HG03095 (cell line): ENCODE measurements around the gene CEP128.

Experiments
- ATAC-seq: cut with Tn5 transposase; IDR thresholded peaks from one replicate; pipeline ENCODE4 v1.9.1; 2021; ENCODE audit warnings: moderate library complexity; ENCODE audit not compliant: unreplicated experiment

The CEP128 gene

DNA sequence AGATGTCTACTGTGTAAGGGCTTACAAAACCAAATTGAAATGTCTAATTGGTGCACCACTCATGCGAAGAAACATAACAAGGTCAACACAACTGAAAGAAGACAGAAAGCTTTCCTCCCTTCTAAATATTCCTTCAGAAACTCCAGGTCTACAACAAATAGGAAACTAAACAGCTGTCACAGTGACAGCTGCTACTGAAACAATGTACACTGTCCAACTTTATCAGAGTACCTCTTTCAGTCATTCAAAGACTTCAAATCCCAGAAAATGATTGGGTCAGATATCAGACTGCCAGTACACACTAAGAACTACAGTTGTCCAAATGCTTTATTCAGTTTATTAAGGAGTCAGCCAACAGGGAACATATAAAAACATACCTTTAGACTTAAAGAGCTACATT, 35.2 kb downstream of the CEP128 start:
- ATAC-seq, result no peak

DNA sequence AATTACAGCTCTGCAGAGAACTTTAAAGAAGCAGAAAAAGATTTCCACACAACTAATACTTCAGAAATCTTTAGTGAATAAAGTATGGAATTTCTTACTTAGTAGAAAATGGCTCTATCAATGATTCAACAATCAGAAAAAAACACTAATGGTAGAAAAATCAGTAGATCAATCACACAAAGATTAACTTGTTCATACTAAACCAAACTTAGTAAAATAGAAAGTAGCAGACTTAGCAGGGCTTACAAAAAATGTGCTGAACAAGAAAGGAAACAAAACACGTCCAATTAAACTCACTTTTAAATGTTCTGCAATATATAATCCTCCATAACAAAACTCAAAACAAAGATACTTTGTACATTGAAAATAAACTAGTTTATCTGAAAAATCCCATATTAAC, 38.9 kb downstream of the CEP128 start:
- ATAC-seq, result no peak

DNA sequence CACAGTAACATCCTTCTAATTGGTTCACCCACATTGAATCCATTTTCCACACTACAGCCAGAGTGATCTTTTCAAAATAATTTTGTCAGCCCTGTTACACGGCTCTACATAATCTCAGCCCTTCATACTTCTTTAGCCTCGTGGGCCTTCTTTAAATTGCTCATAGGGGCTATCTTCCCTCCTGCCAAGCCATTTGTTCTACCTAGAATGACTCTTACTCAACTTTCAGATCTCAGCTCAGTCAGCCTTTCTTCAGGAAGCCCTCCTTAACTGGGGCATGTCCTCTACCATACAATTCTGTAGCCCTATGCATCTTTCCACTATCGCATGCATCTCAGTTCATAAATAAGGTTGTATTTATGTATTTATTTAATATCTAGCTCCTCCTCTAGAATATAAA, 39.7 kb downstream of the CEP128 start:
- no peak for ATAC-seq

DNA sequence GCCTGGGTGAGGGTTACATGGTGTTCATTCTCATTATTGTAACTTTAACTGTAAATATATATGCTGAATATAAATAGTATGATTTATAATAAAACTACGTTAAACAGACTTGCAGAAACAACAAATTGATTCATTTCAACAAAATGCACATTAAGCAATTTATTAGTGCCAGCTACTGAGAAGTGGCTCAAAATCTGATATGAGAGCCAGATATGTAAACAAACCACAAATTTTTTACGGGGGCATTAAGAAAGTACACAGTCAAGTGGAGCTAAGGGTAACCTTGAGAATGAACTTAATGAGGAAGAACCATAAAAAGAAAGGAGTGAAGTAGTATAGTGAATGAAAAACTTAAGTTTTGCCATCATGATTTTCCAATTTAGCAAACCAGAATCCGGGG, 40.3 kb downstream of the CEP128 start:
- no peak for ATAC-seq

DNA sequence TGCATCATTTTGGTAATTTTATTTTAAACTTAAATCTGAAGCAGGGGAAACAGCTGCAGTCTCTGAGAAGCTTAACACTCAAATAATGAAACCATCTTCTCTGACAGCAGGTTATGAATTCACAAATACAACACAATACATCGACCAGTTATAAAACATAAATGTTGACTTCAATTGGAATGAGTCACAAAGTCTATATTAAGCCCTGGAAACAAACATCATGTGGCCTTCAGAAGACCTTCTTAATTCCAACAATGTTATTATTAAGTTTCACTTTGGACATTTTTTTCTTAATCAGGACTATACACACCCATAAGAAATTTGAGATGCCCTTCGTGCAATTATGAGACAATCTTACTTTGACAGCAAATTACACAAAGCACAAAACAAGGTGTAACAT, 68.9 kb downstream of the CEP128 start:
- no peak for ATAC-seq

DNA sequence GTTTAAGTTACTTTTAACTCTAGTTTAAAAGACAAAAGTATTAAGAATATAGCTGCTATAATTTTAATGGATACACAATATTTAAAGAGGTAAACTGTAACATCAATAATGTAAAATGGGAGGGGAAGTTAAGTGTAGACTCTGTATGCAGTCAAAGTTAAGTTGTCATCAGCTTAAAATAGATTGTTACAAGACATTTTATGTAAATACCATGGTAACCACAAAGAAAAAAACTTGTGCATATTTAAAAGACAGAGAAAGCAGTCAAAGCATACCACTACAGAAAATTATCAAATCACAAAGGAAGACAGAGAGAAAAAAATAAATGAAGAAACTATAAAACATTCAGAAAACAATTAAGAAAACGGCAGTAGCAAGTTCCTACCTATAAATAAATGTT, 73.3 kb downstream of the CEP128 start:
- ATAC-seq, result no peak

DNA sequence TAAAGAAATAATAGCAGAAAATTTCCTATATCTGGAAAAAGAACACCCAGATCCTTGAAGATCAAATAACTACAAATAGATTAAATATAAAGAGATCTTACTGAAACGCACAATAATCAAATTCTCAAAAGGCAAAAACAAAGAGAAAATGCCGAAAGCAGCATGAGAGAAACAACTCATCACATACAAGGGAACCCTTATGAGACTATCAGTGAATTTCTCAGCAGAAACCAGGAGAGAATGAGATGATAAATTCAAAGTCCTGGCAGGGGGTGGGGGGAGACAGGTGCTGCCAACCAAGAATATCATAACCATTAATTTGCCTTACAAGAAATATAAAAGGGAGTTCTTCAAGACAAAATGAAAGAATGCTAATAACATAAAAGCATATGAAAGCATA, 73.7 kb downstream of the CEP128 start:
- ATAC-seq, result no peak

DNA sequence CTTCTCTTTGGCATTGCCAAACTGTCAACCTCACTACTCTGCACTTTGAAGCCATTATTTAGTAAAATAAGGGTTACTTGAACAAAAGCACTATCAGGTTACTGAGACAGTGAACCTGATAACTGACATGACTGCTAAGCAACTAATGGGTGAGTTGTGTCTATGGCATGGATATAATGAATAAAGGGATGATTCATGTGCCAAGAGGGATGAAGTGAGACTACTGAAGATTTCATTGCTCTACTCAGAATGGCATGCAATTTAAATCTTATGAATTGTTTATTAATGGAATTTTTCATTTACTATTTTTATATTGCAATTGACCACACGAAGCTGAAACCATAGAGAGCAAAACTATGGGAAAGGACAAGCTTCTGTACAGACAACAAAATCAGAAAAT, 74.4 kb downstream of the CEP128 start:
- ATAC-seq, result no peak

DNA sequence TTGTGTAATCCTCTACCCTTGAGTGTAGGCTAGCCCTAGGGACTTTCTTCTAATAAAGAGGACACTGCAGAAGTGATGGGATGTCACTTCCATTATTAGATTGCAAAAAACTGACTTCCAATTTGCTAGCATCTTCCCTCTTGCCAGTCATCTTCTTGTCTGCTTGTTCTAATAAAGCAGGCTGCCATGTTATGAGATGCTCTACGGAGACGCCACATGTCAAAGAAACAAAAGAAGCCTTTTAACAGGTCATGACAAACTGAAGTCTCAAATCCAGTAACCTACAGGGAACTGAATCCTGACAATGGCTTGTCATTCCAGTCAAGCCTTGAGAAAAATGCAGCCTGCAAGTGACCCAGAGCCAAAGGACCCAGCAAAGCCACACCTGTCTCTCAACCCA, 76.0 kb downstream of the CEP128 start:
- no peak for ATAC-seq

DNA sequence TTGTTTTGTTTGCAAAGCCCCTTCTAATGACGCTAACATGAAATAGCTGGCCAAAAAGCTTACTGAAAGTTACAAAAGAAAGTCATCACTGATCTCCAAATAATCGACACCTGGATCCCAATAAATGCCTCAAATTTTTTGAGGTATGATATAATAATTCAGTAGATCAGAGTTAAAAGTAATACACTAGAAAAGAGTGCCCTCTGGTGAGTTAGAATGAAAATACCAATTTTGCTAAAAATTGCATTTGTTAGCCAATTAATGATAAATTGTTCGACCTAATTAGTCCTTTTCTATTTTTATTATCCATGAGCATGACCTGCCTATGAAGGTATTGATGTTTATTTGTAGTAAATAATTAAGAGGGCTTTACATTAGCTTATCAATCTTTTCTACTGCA, 78.6 kb downstream of the CEP128 start:
- no peak for ATAC-seq

DNA sequence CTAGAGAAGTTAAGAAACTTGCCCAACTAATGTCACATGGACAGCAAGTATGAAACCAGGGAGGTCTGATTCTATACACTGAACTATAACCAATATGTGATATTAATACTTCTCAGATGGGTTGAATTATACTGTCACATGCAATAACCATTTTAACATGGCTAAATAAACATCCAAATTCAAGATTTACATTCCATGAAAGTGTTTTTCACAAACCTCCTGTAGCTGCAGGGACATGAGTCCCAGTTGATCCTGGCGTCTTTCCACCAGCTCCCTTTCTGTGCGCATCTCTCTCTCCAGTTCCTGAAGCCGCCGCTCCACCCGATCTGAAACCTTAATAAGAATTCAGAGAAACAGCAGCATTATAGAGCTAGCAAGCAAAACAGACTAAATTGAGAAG, 79.0 kb downstream of the CEP128 start:
- ATAC-seq, result no peak

DNA sequence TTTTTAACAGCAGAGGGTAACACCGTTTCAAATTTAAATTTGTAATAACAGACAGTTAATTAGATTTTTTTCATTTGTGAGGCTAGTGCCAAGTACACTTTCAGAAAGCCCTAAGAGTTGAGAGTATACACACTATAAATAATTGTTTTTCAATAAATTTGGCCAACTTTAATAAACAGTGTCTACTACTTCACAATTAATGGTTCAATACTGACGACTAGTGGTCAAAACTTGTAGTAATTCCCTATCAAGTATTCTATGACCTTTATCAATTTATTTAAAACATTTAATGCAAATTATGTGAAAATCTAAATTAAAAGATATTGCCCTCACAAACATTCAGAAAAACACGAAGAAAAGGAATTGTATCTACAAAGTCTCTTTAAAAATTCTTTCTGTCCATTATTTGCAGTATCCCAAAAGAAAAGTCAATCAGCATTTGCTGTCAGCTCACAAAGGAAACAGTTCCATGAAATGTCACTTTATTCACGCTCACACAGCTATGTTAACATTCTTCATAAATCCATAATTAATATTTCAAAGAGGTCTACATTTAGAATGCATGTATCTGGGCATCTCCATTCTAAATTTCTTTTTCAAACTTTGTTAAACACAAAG, 91.2 kb downstream of the CEP128 start:
- no peak for ATAC-seq

DNA sequence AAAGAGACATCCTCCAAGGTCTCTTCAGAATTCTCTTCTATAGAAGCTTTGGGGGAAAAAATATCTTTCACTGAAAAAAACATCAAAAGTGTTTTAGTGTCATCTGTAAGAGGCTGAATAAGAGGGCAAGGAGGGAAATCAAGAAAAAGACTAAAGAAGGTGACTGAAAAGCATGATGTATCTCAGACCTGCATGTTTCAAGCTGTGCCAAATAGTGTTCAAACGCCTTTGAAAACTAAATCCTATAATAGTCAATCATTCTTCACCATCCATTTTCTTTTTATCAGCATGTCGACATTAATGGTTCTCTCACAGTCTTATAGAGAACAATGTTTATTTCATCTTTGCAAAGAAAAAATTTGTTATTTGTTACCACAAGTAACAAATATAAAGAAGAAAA, 94.5 kb downstream of the CEP128 start:
- no peak for ATAC-seq

DNA sequence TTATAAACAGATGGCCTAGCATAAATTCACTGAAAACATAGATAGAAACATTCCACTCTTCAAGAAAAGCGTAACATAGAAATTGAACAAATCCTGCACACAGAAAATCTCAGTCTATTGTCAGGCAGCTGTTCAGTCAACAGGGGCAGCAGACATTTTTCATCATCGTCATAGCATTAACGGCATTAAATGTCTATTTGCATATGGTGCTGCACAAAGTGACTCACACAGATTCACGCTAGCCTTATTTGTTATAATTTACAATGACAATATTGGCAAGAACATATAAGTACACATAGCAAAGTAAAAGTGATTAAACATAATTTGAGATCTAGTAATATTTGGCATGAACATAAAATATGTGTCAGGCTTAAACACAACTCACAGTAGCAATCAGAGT, 95.7 kb downstream of the CEP128 start:
- ATAC-seq, result no peak

DNA sequence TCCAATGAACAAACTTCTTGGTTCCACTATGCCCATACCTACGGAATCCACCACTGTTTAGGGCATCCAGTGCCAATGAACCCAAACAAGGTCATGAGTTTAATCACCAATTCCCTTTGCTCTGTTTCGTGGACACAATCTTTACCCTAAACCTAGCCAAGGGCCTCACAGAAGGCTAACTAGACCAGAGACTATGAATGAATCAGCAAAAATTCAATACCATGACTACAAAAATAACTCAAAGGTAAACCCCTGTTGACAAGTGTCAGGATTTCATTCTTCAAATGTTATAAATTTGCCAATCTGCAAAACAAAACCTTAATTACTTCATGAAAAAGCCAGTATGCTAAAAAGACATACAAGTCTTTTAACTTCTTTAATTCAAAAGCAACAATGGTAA, 96.7 kb downstream of the CEP128 start:
- no peak for ATAC-seq

DNA sequence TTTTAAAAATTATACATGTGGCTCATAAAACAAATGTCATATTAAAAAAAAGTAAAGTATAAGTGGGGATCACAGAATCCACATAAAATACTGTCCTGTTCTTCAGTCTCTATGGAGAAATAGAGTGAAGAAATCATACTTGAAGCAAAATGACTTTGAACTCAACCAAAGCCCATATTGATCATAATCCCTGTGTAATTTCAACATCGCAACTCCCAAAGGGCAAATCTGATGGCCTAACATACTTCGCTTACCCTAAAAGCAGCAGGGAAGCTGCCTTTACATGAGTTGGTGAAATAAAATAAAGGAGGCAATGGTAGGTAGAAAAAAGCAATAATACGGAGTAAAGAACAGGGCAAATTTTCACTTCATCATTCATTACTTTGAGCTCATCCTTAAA, 101.8 kb downstream of the CEP128 start:
- no peak for ATAC-seq

DNA sequence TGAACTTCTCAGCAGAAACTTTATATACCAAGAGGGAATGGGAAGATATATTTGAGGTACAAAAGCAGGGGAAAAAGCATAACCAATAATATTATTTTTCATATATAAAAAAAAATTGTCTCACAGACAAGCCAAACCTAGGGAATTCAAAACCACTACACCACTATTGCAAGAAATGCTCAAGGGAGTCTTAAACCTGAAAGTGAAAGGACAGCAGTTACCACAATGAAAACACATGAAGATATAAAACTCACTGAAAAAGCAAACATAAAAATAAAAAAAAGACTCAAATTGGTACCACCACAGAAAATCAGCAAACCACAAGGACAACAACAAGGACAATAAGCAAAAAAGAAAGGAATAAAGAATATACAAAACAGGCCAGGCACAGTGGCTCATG, 131.9 kb downstream of the CEP128 start:
- no peak for ATAC-seq

DNA sequence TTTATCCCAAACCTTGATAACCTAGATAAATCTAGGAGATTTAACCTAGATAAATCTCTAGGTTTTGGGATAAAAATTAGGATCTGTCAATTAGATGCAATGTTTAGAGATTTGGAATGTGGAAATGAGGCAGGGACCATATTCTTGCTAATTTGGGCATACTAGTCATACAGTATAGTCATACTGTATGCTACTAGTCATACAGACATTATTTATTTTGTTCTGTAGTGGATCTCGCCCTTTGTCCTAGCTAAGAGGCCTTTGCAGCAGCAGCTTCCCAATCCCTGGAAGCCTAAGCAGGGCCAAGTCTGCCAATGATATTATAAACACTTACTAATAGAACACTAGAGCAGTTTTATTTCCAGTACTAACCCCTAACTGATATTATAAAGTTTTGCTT, 136.4 kb downstream of the CEP128 start:
- ATAC-seq, result no peak

DNA sequence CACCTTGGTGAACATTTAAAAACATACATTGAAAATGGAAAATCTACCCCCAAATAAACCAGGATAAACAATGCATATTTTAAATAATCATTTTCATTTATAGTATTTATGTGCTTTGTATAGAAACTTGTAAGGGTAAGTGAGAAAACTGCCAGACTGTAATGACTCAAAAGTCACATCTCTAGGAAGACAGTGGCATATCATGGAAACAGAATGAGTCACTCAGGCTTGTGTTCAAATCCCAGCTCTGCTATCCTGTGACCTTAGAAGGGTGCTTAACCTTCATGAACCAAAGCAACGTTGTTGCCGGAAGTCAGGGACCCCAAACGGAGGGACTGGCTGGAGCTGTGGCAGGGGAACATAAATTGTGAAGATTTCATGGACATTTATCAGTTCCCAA, 142.7 kb downstream of the CEP128 start:
- no peak for ATAC-seq

DNA sequence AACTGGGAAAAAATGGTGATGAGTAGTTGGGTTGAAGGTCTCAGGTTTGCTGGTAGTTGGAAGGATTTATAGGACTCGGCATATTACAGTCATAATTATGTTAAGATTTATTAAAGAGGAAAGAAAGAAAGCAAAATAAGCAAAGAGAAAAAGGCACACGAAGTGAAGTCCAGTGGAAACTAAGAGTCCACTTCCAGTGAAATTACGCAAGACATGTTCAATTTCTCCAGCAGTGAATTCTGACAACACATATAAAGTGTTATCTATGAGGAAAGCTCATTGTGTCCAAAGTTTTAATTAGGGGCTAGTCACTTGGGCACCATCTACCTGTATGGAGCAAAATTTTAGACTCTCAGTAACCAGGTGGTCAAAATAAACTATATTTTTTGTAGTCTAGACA, 143.3 kb downstream of the CEP128 start:
- ATAC-seq, result no peak

DNA sequence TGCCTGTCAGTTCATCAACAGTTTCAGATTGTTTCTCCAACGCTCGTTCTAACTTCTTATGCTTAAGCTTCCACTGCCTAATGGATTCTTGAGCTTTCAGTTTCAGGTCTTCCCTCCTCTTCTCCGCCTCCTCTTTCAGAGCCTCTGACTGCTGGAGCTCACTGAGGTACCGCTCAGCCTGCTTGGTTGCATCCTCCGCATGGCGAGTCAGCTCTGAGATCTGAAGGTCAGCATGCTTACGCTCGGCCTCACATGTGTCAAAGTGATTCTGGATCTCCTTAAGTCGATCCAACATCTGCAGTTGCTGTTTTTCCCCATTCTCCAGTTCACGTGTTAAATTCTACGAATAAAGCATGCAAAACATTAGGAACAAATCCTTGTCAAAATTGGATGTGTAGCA, 148.8 kb downstream of the CEP128 start:
- no peak for ATAC-seq

DNA sequence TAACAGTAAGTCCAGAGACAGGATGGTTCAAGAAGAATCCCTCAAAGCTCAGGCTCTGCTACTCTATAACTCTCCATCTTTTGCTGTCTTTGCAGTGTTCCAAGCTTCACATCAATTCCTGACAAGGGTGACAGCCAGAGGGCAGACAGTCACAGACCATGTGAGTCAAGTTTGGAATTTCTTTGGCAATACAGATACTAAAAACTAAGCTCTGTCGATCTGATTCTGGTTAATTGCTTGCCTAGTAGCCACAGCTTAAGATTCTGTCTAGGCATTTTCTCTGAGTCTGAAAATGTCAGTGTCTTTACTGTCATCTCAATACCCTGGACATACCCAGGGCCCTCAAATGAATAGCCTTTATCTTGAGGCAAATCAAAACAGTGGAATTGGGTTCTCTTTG, 153.7 kb downstream of the CEP128 start:
- no peak for ATAC-seq

DNA sequence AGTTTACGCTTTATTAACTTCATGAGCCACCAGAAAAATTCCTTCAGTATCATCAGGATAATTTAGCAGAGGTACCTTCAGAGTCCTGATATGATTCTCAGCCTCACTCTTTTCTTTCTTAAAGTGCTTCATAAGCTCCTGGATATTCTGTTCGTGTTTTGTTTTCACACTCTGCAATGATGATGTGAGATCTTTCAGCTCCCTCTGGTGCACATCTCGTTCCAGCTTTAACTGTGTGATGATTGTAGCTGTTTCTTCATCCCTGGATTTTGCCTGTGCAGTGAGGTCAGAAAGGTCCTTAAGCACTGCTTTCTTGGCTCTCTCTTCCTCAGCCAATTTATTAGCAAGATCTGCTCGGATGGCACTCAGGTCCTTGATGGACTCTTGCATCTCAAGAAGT, 156.7 kb downstream of the CEP128 start:
- no peak for ATAC-seq

DNA sequence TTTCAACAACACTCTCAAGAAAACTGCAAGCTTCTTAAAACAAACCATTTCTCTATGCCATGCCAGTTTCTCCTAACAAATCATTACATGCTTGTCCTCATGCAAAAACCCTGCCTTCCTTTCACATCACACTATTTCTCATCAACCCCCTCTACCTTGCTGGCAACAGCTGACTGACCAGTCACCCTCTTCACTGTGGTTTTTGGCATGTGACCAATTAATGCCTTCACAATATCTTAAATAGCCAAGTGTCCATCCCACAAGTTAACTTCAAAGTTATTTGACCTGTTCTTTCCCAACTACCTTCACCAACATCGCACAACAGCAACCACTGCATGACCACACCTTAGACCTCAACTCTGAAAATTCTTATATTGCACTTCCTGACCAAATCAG, 159.6 kb downstream of the CEP128 start:
- no peak for ATAC-seq
